ENCODE data around the gene MTMR6. TPM values are rescaled to one million over a fixed set of nuclear protein-coding genes. Genes with fewer than 3 reads are reported as not detected.

MTMR6 gene
- total and polyA plus RNA-seq, 8 donors: 3.2 to 11.2 (median 7.9) TPM

DNA sequence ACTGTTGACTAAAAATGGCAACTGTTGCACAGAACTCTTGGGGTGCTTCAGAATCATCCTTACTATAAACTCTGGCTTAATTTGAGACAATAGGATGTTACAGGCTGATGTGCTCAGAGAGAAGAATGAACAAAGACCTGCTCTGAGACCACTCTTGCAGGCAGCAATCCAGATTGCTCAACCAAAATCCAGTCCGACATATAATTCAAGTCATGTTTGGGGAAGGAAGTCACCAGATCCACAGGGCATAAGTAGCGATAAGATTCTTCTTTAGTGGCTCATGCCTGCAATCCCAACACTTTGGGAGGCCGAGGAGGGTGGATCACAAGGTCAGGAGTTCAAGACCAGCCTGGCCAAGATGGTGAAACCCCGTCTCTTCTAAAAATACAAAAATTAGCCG lies 20.6 kb downstream of the MTMR6 start:
- H3K27ac ChIP-seq: no peak overlapping the region
- no peak overlapping the region for H3K4me3 ChIP-seq
- TF ChIP-seq, protein P1, sequence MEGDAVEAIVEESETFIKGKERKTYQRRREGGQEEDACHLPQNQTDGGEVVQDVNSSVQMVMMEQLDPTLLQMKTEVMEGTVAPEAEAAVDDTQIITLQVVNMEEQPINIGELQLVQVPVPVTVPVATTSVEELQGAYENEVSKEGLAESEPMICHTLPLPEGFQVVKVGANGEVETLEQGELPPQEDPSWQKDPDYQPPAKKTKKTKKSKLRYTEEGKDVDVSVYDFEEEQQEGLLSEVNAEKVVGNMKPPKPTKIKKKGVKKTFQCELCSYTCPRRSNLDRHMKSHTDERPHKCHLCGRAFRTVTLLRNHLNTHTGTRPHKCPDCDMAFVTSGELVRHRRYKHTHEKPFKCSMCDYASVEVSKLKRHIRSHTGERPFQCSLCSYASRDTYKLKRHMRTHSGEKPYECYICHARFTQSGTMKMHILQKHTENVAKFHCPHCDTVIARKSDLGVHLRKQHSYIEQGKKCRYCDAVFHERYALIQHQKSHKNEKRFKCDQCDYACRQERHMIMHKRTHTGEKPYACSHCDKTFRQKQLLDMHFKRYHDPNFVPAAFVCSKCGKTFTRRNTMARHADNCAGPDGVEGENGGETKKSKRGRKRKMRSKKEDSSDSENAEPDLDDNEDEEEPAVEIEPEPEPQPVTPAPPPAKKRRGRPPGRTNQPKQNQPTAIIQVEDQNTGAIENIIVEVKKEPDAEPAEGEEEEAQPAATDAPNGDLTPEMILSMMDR (IDR thresholded peaks at IDR 0.05): no peak
- DNase-seq (no peak), ATAC-seq (no peak), FAIRE-seq (no peak)
- H3K36me3 ChIP-seq: peaks cover 0 to 25% (median 10%) of the 10 kb centered on the region in 3 donors
- no peaks in the 10 kb centered on the region for H3K27me3 ChIP-seq
- WGBS, 2 donors: 93 to 97% methylated on average over 5 of the region's 5 CpGs
- intact Hi-C loops (cut with DNase I): no loop called here
- H3K9me3 ChIP-seq: no peaks in the 10 kb centered on the region
- no peaks in the 10 kb centered on the region for H3K4me1 ChIP-seq

DNA sequence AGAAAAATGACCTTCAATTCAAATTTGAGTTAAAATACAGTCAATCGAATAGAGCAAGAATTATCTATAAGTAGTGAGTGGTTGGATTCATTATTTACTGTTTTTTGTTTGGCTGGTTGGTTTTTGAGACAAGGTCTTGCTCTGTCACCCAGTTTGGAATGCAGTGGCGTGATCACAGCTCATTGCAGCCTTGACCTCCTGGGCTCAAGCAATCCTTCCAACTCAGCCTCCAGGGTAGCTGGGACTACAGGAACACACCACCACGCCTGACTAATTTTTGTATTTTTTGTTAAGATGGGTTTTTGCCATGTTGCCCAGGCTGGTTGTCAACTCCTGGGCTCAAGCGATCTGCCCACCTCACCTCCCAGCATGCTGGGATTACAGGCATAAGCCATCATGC lies 25.0 kb downstream of the MTMR6 start:
- intact Hi-C loops (cut with DNase I): no loop called here
- Histone ChIP-seq H3K27ac (no peak overlapping the region), H3K4me1 (no peaks in the 10 kb centered on the region), H3K9me3 (no peaks in the 10 kb centered on the region), H3K27me3 (no peaks in the 10 kb centered on the region), H3K4me3 (no peak overlapping the region), H3K36me3 (peaks cover 0 to 42% (median 14%) of the 10 kb centered on the region in 3 donors)
- no peak for FAIRE-seq
- TF ChIP-seq, protein P1 (IDR thresholded peaks at IDR 0.05): no peak
- DNase-seq: no peak
- WGBS, 2 donors: 91 to 93% methylated on average over 4 of the region's 4 CpGs
- ATAC-seq: no peak

DNA sequence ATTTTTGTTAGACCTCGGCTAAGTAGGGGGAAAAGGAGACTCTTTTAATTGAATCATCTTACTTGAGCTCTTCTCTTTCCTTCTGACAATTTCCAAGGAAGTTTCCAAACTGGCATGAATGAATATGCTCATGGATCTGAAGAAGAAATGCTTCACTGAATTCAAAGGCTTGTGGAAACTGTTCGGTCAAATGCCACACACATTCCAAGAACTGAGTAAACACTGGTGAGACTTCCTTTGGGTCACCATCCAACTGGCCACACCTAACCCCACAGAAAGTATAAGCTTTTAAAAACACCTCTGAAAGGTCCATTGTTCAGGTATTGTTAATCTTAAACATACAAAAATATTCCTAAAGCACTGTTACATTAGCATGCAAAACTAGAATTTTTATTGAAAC lies 33.6 kb downstream of the MTMR6 start:
- H3K36me3 ChIP-seq: peaks cover 0 to 48% (median 7%) of the 10 kb centered on the region in 3 donors
- DNase-seq: no peak
- no peak overlapping the region for H3K4me3 ChIP-seq
- TF ChIP-seq, protein P1 (IDR thresholded peaks at IDR 0.05): no peak
- H3K9me3 ChIP-seq: no peaks in the 10 kb centered on the region
- ATAC-seq: no peak
- intact Hi-C loops (cut with DNase I): no loop called here
- no peak overlapping the region for H3K27ac ChIP-seq
- peak; percentile 5 for FAIRE-seq
- no peaks in the 10 kb centered on the region for H3K4me1 ChIP-seq
- WGBS, 2 donors: 81 to 82% methylated on average over 2 of the region's 2 CpGs
- no peaks in the 10 kb centered on the region for H3K27me3 ChIP-seq

DNA sequence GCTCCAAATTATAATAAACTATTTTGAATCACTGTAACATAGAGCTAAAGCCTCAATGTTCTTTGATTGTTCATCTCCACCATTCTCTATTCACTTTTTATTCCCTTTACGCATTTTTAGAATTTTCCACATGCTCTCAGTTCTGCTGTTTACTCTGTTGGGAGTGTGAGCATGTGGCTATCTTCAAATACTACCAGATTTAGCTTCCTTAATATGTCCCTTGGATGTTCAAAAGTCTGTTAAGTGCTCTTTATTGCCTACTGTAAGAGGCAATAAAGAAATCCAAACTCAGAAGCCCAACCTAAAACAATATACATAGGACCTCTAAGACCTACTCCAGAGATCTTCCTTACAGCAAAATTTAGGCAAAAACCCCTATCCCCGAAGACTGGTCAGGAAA lies 34.5 kb downstream of the MTMR6 start:
- peaks cover 0 to 41% (median 7%) of the 10 kb centered on the region in 3 donors for H3K36me3 ChIP-seq
- H3K4me3 ChIP-seq: no peak overlapping the region
- DNase-seq (no peak), FAIRE-seq (no peak), ATAC-seq (no peak)
- intact Hi-C loops (cut with DNase I): no loop called here
- TF ChIP-seq, protein P1 (IDR thresholded peaks at IDR 0.05): no peak
- 84 to 95% methylated on average over 2 of the region's 2 CpGs for WGBS, 2 donors
- no peaks in the 10 kb centered on the region for H3K9me3 ChIP-seq
- no peaks in the 10 kb centered on the region for H3K4me1 ChIP-seq
- no peak overlapping the region for H3K27ac ChIP-seq
- no peaks in the 10 kb centered on the region for H3K27me3 ChIP-seq

DNA sequence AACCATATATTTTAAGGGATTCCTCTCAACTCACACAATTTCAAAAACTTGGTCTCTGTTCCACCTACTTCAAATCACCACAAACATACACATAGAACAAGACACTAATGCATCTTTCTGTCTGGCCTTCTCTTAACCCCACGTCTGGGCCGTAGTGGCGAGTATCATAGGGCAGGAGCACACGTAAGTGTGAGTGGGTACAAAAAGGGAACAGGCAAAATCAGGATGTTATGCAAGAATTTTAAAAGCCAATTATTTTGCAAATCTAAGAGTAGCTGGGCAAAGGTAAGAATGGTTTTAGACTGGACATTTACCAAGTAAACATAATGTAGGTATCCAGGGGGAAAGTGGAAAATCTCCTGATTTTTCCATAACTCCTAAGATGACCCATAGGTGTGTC lies 35.1 kb downstream of the MTMR6 start:
- Histone ChIP-seq H3K4me1 (no peaks in the 10 kb centered on the region), H3K27ac (no peak overlapping the region), H3K36me3 (peaks cover 0 to 36% (median 5%) of the 10 kb centered on the region in 3 donors), H3K27me3 (no peaks in the 10 kb centered on the region), H3K9me3 (no peaks in the 10 kb centered on the region), H3K4me3 (no peak overlapping the region)
- intact Hi-C loops (cut with DNase I): no loop called here
- WGBS, 2 donors: 92 to 94% methylated on average over 4 of the region's 4 CpGs
- ATAC-seq (no peak), FAIRE-seq (no peak), DNase-seq (no peak)
- TF ChIP-seq, protein P1 (IDR thresholded peaks at IDR 0.05): no peak
